NCI-H748 (cell line): ENCODE results near the gene GEMIN8.
A peak's percentile ranks its signal among the peaks of the same experiment; 100 is the strongest.

ENCODE experiments used
- DNase-seq: peaks from one replicate; lab custom pipeline; 2025; ENCODE audit not compliant: unreplicated experiment; lab: John Stamatoyannopoulos, UW

Gene GEMIN8

GRCh38 chrX:14029425-14030173 lies at the start of gene GEMIN8:
GEMIN8 (minus strand) TSS chrX:14029892; CDS start chrX:14021478, 8,414 bp downstream.
- DNase-seq: peak; percentile 96

- DNase-seq: no peak
These were observed 46.9 kb upstream of the GEMIN8 start for GRCh38 chrX:14076639-14077038.

GRCh38 chrX:14073556-14073955 lies 43.9 kb upstream of the GEMIN8 start:
- DNase-seq: no peak

GRCh38 chrX:14073071-14073470 lies 43.4 kb upstream of the GEMIN8 start:
- DNase-seq: no peak

GRCh38 chrX:14065800-14066199 lies 36.1 kb upstream of the GEMIN8 start:
- DNase-seq: no peak

- DNase-seq: peak; percentile 24
These were observed 35.1 kb upstream of the GEMIN8 start for GRCh38 chrX:14064626-14065432.

- no peak for DNase-seq
These were observed 32.8 kb upstream of the GEMIN8 start for GRCh38 chrX:14062524-14062923.

- DNase-seq: no peak
These were observed 26.5 kb upstream of the GEMIN8 start for GRCh38 chrX:14056206-14056605.

GRCh38 chrX:14051416-14051815 lies 21.7 kb upstream of the GEMIN8 start:
- peak; percentile 26 for DNase-seq

- DNase-seq: no peak
These were observed 21.0 kb upstream of the GEMIN8 start for GRCh38 chrX:14050709-14051108.

GRCh38 chrX:14043209-14043608 lies 13.5 kb upstream of the GEMIN8 start:
- no peak for DNase-seq

GRCh38 chrX:14039344-14039743 lies 9.7 kb upstream of the GEMIN8 start:
- peak; percentile 58 for DNase-seq

- no peak for DNase-seq
These were observed 8.8 kb upstream of the GEMIN8 start for GRCh38 chrX:14038375-14039085.

GRCh38 chrX:14032406-14032805 lies 2.7 kb upstream of the GEMIN8 start:
- DNase-seq: peak; percentile 62

- DNase-seq: peak; percentile 26
These were observed 460 bp upstream of the GEMIN8 start for GRCh38 chrX:14030174-14030530.

GRCh38 chrX:14029039-14029424 lies 660 bp downstream of the GEMIN8 start:
- peak; percentile 63 for DNase-seq

- no peak for DNase-seq
These were observed 1.2 kb downstream of the GEMIN8 start for GRCh38 chrX:14028473-14028872.

- DNase-seq: no peak
These were observed 2.1 kb downstream of the GEMIN8 start for GRCh38 chrX:14027511-14028019.

- DNase-seq: peak; percentile 2
These were observed 2.7 kb downstream of the GEMIN8 start for GRCh38 chrX:14027036-14027435.

- DNase-seq: no peak
These were observed 3.6 kb downstream of the GEMIN8 start for GRCh38 chrX:14026121-14026520.

GRCh38 chrX:14022019-14022418 lies 7.7 kb downstream of the GEMIN8 start:
- DNase-seq: no peak

GRCh38 chrX:14017399-14017798 lies 12.3 kb downstream of the GEMIN8 start:
- DNase-seq: no peak
